Mesenchymal stem cell (in vitro differentiated cells and primary cell): Measurements from ENCODE around the gene MRPL20.
A peak's percentile ranks its signal among the peaks of the same experiment; 100 is the strongest.
"Not testable (repeated sequence)": the region's sequence is repeated elsewhere in the genome, so short reads cannot be mapped to it uniquely, and the experiment has no call there.

Source experiments
- DNase-seq: peaks from one replicate; pipeline ENCODE4 v3.0.0-alpha.2; 2013
- H2AFZ ChIP-seq: one replicate; pipeline ENCODE4 v1.6.1; 2013; ENCODE audit warnings: low read depth, mild to moderate bottlenecking, control low read depth, inconsistent platforms, low read length, moderate library complexity
- H2AK5ac ChIP-seq: 2 replicates; pipeline ENCODE4 v1.6.1; 2013; ENCODE audit warnings: low read length, moderate library complexity, mild to moderate bottlenecking, inconsistent platforms; ENCODE audit not compliant: severe bottlenecking
- H2BK120ac ChIP-seq: one replicate; pipeline ENCODE4 v1.6.1; 2013; ENCODE audit warnings: low read depth, mild to moderate bottlenecking, inconsistent platforms, low read length, moderate library complexity
- H2BK12ac ChIP-seq, 2 experiments: one replicate each; pipeline ENCODE4 v1.6.1; 2013; ENCODE audit warnings: inconsistent platforms in 2 of 2, low read length in 2 of 2, mild to moderate bottlenecking in 2 of 2, moderate library complexity in 2 of 2, control low read depth in 1 of 2
- H2BK15ac ChIP-seq: one replicate; pipeline ENCODE4 v1.6.1; 2013; ENCODE audit warnings: mild to moderate bottlenecking, low read depth, inconsistent platforms; ENCODE audit not compliant: poor library complexity, severe bottlenecking
- H2BK5ac ChIP-seq: 2 replicates; pipeline ENCODE4 v1.6.1; 2013; ENCODE audit warnings: low read depth, mild to moderate bottlenecking, low read length, control low read depth, inconsistent platforms; ENCODE audit not compliant: poor library complexity, severe bottlenecking
- H3K14ac ChIP-seq, 2 experiments: one replicate each; pipeline ENCODE4 v1.6.1; 2013; ENCODE audit warnings: inconsistent platforms in 2 of 2, low read length in 2 of 2, control low read depth in 1 of 2, mild to moderate bottlenecking in 1 of 2, moderate library complexity in 1 of 2
- H3K18ac ChIP-seq, 2 experiments: one replicate each; pipeline ENCODE4 v1.6.1; 2013; ENCODE audit warnings: inconsistent platforms in 2 of 2, low read length in 2 of 2, control low read depth in 1 of 2, low read depth in 1 of 2, mild to moderate bottlenecking in 1 of 2
- H3K23ac ChIP-seq, 2 experiments: one replicate each; pipeline ENCODE4 v1.6.1; 2013; ENCODE audit warnings: inconsistent platforms in 2 of 2, low read length in 2 of 2, mild to moderate bottlenecking in 2 of 2, moderate library complexity in 2 of 2, control low read depth in 1 of 2
- H3K27ac ChIP-seq: 2 replicates; pipeline ENCODE4 v1.5.1; 2013; ENCODE audit warnings: mild to moderate bottlenecking, moderate library complexity, low read length, control low read depth, inconsistent platforms; ENCODE audit not compliant: poor library complexity, severe bottlenecking
- H3K27me3 ChIP-seq, 2 experiments: 2 replicates each; pipeline versions ENCODE4 v1.6.1 to v1.7.0; 2013; ENCODE audit warnings: low read length in 2 of 2, mild to moderate bottlenecking in 2 of 2, moderate library complexity in 2 of 2, control low read depth in 1 of 2, inconsistent platforms in 1 of 2; ENCODE audit not compliant: control insufficient read depth in 1 of 2, insufficient read depth in 1 of 2
- H3K36me3 ChIP-seq, 2 experiments: 2 replicates each; pipeline versions ENCODE4 v1.6.1 to v1.7.0; 2013; ENCODE audit warnings: low read length in 2 of 2, control low read depth in 1 of 2, inconsistent platforms in 1 of 2, low read depth in 1 of 2, mild to moderate bottlenecking in 1 of 2; ENCODE audit not compliant: insufficient read depth in 2 of 2, control insufficient read depth in 1 of 2
- H3K4ac ChIP-seq, 2 experiments: one replicate each; pipeline ENCODE4 v1.6.1; 2013; ENCODE audit warnings: inconsistent platforms in 2 of 2, low read length in 2 of 2, mild to moderate bottlenecking in 2 of 2, moderate library complexity in 2 of 2, control low read depth in 1 of 2, low read depth in 1 of 2
- H3K4me1 ChIP-seq: 2 replicates; pipeline ENCODE4 v1.6.1; 2013; ENCODE audit warnings: low read depth, low read length, control low read depth; ENCODE audit not compliant: control insufficient read depth, insufficient read depth
- H3K4me2 ChIP-seq: 2 replicates; pipeline ENCODE4 v1.6.1; 2013; ENCODE audit warnings: low read length, mild to moderate bottlenecking, inconsistent platforms; ENCODE audit not compliant: poor library complexity, severe bottlenecking
- H3K4me3 ChIP-seq, 2 experiments: 2 replicates each; pipeline versions ENCODE4 v1.5.1 to v1.7.0; 2013; ENCODE audit warnings: low read length in 2 of 2, mild to moderate bottlenecking in 2 of 2, control low read depth in 1 of 2, low read depth in 1 of 2; ENCODE audit not compliant: insufficient read depth in 1 of 2
- H3K79me1 ChIP-seq: replicated peaks from 2 replicates; pipeline ENCODE4 v1.6.1; 2013; ENCODE audit warnings: mild to moderate bottlenecking, control low read depth, low read length, inconsistent platforms; ENCODE audit not compliant: poor library complexity, severe bottlenecking
- H3K9ac ChIP-seq: 2 replicates; pipeline ENCODE4 v1.7.0; 2013; ENCODE audit warnings: mild to moderate bottlenecking, low read length, moderate library complexity
- H3K9me3 ChIP-seq: 2 replicates; pipeline ENCODE4 v1.7.0; 2013; ENCODE audit warnings: mild to moderate bottlenecking, low read length; ENCODE audit not compliant: control insufficient read depth
- H4K8ac ChIP-seq: one replicate; pipeline ENCODE4 v1.6.1; 2013; ENCODE audit warnings: inconsistent platforms, mild to moderate bottlenecking, low read length, moderate library complexity
- H4K91ac ChIP-seq: one replicate; pipeline ENCODE4 v1.6.1; 2013; ENCODE audit warnings: mild to moderate bottlenecking, low read length, inconsistent platforms
- WGBS: methylation state at CpG from one replicate; pipeline ENCODE4 v1.1.7; 2013; ENCODE audit warnings: mixed read lengths; 5-methylcytosine and 5-hydroxymethylcytosine counted together

The MRPL20 gene

GRCh38 chr1:1403653-1404052 is 3.4 kb downstream of the MRPL20 start:
- H3K9me3 ChIP-seq: no peaks in the 10 kb centered on the region
- no peak overlapping the region for H2AFZ ChIP-seq
- H2BK15ac ChIP-seq: no peak overlapping the region
- H2AK5ac ChIP-seq: no peak overlapping the region
- no peak overlapping the region for H3K4ac ChIP-seq
- 93% methylated on average over 7 of the region's 7 CpGs for WGBS
- H2BK120ac ChIP-seq: no peak overlapping the region
- peaks cover 36% of the 10 kb centered on the region for H3K4me1 ChIP-seq
- no peaks in the 10 kb centered on the region for H3K27me3 ChIP-seq
- no peak overlapping the region for H3K27ac ChIP-seq
- H3K4me2 ChIP-seq: no peak overlapping the region
- H3K9ac ChIP-seq: no peak overlapping the region
- no peak overlapping the region for H3K18ac ChIP-seq
- H2BK5ac ChIP-seq: no peak overlapping the region
- no peak for DNase-seq
- H3K79me1 ChIP-seq: peaks cover 6% of the 10 kb centered on the region
- peaks cover 49 to 54% of the 10 kb centered on the region in 2 experiments for H3K36me3 ChIP-seq
- no peak overlapping the region for H3K14ac ChIP-seq
- no peak overlapping the region for H3K23ac ChIP-seq
- no peak overlapping the region for H3K4me3 ChIP-seq
- H4K91ac ChIP-seq: no peak overlapping the region
- H4K8ac ChIP-seq: no peak overlapping the region
- no peak overlapping the region for H2BK12ac ChIP-seq

GRCh38 chr1:1402901-1403392 is 4.1 kb downstream of the MRPL20 start:
- H3K36me3 ChIP-seq: peaks cover 50 to 55% of the 10 kb centered on the region in 2 experiments

GRCh38 chr1:1402072-1402900 is 4.8 kb downstream of the MRPL20 start:
- Histone ChIP-seq H3K27ac (peak overlapping the region; percentile 10), H2BK120ac (no peak overlapping the region), H3K4me3 (no peak overlapping the region), H3K14ac (no peak overlapping the region), H3K4me2 (no peak overlapping the region), H3K4me1 (peaks cover 42% of the 10 kb centered on the region), H2BK15ac (no peak overlapping the region), H3K4ac (no peak overlapping the region), H3K27me3 (no peaks in the 10 kb centered on the region), H3K79me1 (peaks cover 6% of the 10 kb centered on the region), H2AK5ac (no peak overlapping the region), H3K36me3 (peaks cover 57 to 62% of the 10 kb centered on the region in 2 experiments), H2BK5ac (no peak overlapping the region), H2BK12ac (no peak overlapping the region), H3K9me3 (no peaks in the 10 kb centered on the region), H3K18ac (no peak overlapping the region), H4K91ac (no peak overlapping the region), H3K23ac (no peak overlapping the region), H3K9ac (peak overlapping the region; percentile 27), H4K8ac (no peak overlapping the region), H2AFZ (no peak overlapping the region)
- WGBS: 89% methylated on average over 18 of the region's 20 CpGs
- peak; percentile 65 for DNase-seq

More at GRCh38 chr1:1402901-1403392, 4.1 kb downstream of the MRPL20 start:
- H3K4me2 ChIP-seq, H3K27me3 ChIP-seq, H3K79me1 ChIP-seq, H3K9me3 ChIP-seq, H3K4ac ChIP-seq, H3K23ac ChIP-seq, H4K8ac ChIP-seq, H3K9ac ChIP-seq, H3K14ac ChIP-seq, H3K18ac ChIP-seq, DNase-seq, H3K27ac ChIP-seq, H2AK5ac ChIP-seq, H2BK15ac ChIP-seq, H2BK12ac ChIP-seq, H2BK120ac ChIP-seq, H4K91ac ChIP-seq, H2BK5ac ChIP-seq, H3K4me3 ChIP-seq, H2AFZ ChIP-seq: not testable (repeated sequence)
- WGBS: over 99% methylated on average over 7 of the region's 9 CpGs
- H3K4me1 ChIP-seq: peaks cover 36% of the 10 kb centered on the region

GRCh38 chr1:1401457-1402010 is 5.6 kb downstream of the MRPL20 start:
- no peak overlapping the region for H3K14ac ChIP-seq
- no peaks in the 10 kb centered on the region for H3K27me3 ChIP-seq
- H3K36me3 ChIP-seq: peaks cover 62 to 67% of the 10 kb centered on the region in 2 experiments
- peaks cover 6% of the 10 kb centered on the region for H3K79me1 ChIP-seq
- H3K4me3 ChIP-seq: no peak overlapping the region
- peak overlapping the region; percentile 98 for H3K9ac ChIP-seq
- H2BK12ac ChIP-seq: no peak overlapping the region
- peaks cover 44% of the 10 kb centered on the region for H3K4me1 ChIP-seq
- H4K8ac ChIP-seq: no peak overlapping the region
- H2BK15ac ChIP-seq: no peak overlapping the region
- DNase-seq: no peak
- H3K4me2 ChIP-seq: no peak overlapping the region
- H2AK5ac ChIP-seq: no peak overlapping the region
- no peak overlapping the region for H3K18ac ChIP-seq
- H4K91ac ChIP-seq: no peak overlapping the region
- no peak overlapping the region for H3K4ac ChIP-seq
- no peak overlapping the region for H3K27ac ChIP-seq
- H3K23ac ChIP-seq: no peak overlapping the region
- H2BK5ac ChIP-seq: no peak overlapping the region
- WGBS: 97% methylated on average over 7 of the region's 7 CpGs
- H3K9me3 ChIP-seq: no peaks in the 10 kb centered on the region
- H2BK120ac ChIP-seq: no peak overlapping the region
- no peak overlapping the region for H2AFZ ChIP-seq
